Suprapubic skin (tissue), 4 donors: ENCODE results near the gene SREBF1. TPM values are rescaled to one million over a fixed set of nuclear protein-coding genes. Genes with fewer than 3 reads are reported as not detected.

Experiments used
- DNase-seq, 2 donors: peaks; one replicate each; pipeline ENCODE4 v3.0.0-alpha.2; 2019; ENCODE audit warnings: low spot score in 2 of 2
- H3K27ac ChIP-seq: fragments of 200-600 bp; sonication (generic); one replicate; pipeline ENCODE4 v1.5.1; 2019
- H3K27me3 ChIP-seq: fragments of 200-600 bp; sonication (generic); one replicate; pipeline ENCODE4 v1.5.1; 2019
- H3K36me3 ChIP-seq: fragments of 200-600 bp; sonication (generic); one replicate; pipeline ENCODE4 v1.5.1; 2019
- H3K4me1 ChIP-seq: fragments of 200-600 bp; sonication (generic); one replicate; pipeline ENCODE4 v1.5.1; 2019
- H3K4me3 ChIP-seq: fragments of 200-600 bp; sonication (generic); one replicate; pipeline ENCODE4 v1.5.1; 2019; ENCODE audit warnings: mild to moderate bottlenecking
- H3K9me3 ChIP-seq: fragments of 200-600 bp; sonication (generic); one replicate; pipeline ENCODE4 v1.5.1; 2019
- CTCF ChIP-seq, 2 donors: fragments of 200-600 bp in 1 of 2; fragments of 450-650 bp in 1 of 2; sonication (generic) in 1 of 2; IDR thresholded peaks; one replicate each; pipeline ENCODE4 v1.5.1; 2016 to 2019; ENCODE audit warnings: antibody characterized with exemption in 2 of 2, mild to moderate bottlenecking in 1 of 2, moderate library complexity in 1 of 2
- EP300 ChIP-seq: sonication (generic); formaldehyde crosslinking; IDR thresholded peaks from one replicate; pipeline ENCODE4 v1.6.1; 2017; ENCODE audit warnings: antibody characterized with exemption
- POLR2A ChIP-seq, 2 donors: fragments of 450-650 bp; IDR thresholded peaks; one replicate each; pipeline ENCODE4 v1.6.1; 2017; ENCODE audit warnings: antibody characterized with exemption in 2 of 2, mild to moderate bottlenecking in 2 of 2, moderate library complexity in 2 of 2
- POLR2AphosphoS5 ChIP-seq, 3 donors: sonication (generic); formaldehyde crosslinking; IDR thresholded peaks; one replicate each; pipeline ENCODE4 v1.6.1; 2017; ENCODE audit warnings: antibody characterized with exemption in 3 of 3
- WGBS: methylation state at CpG from one replicate; pipeline ENCODE4 v1.1.5; 2018; 5-methylcytosine and 5-hydroxymethylcytosine counted together
- total RNA-seq, 4 donors: library from RNA; depleted of rRNA; stranded (reverse); fragments of >200 nt; gene quantifications; one replicate each; pipeline ENCODE4 v1.1.0, GENCODE V29; 2016

SREBF1 gene
- total RNA-seq, 4 donors from 2014 or later = 78.1 to 124 (median 91.7) TPM

GRCh38 chr17:17843096-17843495, 6.3 kb upstream of the SREBF1 start:
- no peak for TF ChIP-seq POLR2AphosphoS5 (IDR thresholded peaks at IDR 0.05)
- no peak for TF ChIP-seq POLR2A (IDR thresholded peaks at IDR 0.05)
- TF ChIP-seq EP300 = no peak
- no peak for TF ChIP-seq CTCF (IDR thresholded peaks at IDR 0.05)
- H3K36me3 ChIP-seq = peaks cover 16% of the 10 kb centered on the region

GRCh38 chr17:17842111-17842876, 5.5 kb upstream of the SREBF1 start:
- peaks cover 63% of the 10 kb centered on the region for H3K4me1 ChIP-seq
- no peaks in the 10 kb centered on the region for H3K27me3 ChIP-seq
- H3K9me3 ChIP-seq = no peaks in the 10 kb centered on the region
- peak overlapping the region; percentile 98 for H3K27ac ChIP-seq
- WGBS = 38% methylated on average over 6 of the region's 9 CpGs
- no peak for DNase-seq
- peaks cover 13% of the 10 kb centered on the region for H3K36me3 ChIP-seq
- TF ChIP-seq POLR2A (IDR thresholded peaks at IDR 0.05) (no peak), POLR2AphosphoS5 (IDR thresholded peaks at IDR 0.05) (no peak), EP300 (no peak), CTCF (IDR thresholded peaks at IDR 0.05) (no peak)
- no peak overlapping the region for H3K4me3 ChIP-seq

More at GRCh38 chr17:17843096-17843495, 6.3 kb upstream of the SREBF1 start:
- H3K4me1 ChIP-seq = peaks cover 62% of the 10 kb centered on the region
- WGBS = 81% methylated on average over 2 of the region's 4 CpGs
- no peaks in the 10 kb centered on the region for H3K27me3 ChIP-seq
- H3K9me3 ChIP-seq = no peaks in the 10 kb centered on the region
- H3K27ac ChIP-seq = peak overlapping the region; percentile 98
- no peak for DNase-seq
- H3K4me3 ChIP-seq = no peak overlapping the region

- peaks cover 6% of the 10 kb centered on the region for H3K36me3 ChIP-seq
- no peak overlapping the region for H3K4me3 ChIP-seq
- H3K27ac ChIP-seq = peak overlapping the region; percentile 98
- peaks cover 70% of the 10 kb centered on the region for H3K4me1 ChIP-seq
- 100% methylated on average over 1 of the region's 1 CpG for WGBS
- no peaks in the 10 kb centered on the region for H3K27me3 ChIP-seq
- no peaks in the 10 kb centered on the region for H3K9me3 ChIP-seq
- no peak for DNase-seq
- TF ChIP-seq EP300 (no peak), POLR2AphosphoS5 (IDR thresholded peaks at IDR 0.05) (no peak), POLR2A (IDR thresholded peaks at IDR 0.05) (no peak), CTCF (IDR thresholded peaks at IDR 0.05) (no peak)
These were observed 4.8 kb upstream of the SREBF1 start for GRCh38 chr17:17841601-17842025.

GRCh38 chr17:17840751-17841591, 4.2 kb upstream of the SREBF1 start:
- H3K27me3 ChIP-seq = no peaks in the 10 kb centered on the region
- TF ChIP-seq CTCF (IDR thresholded peaks at IDR 0.05) (no peak), POLR2A (IDR thresholded peaks at IDR 0.05) (no peak), POLR2AphosphoS5 (IDR thresholded peaks at IDR 0.05) (no peak), EP300 (no peak)
- H3K4me1 ChIP-seq = peaks cover 72% of the 10 kb centered on the region
- no peaks in the 10 kb centered on the region for H3K9me3 ChIP-seq
- DNase-seq = no peak
- peak overlapping the region; percentile 98 for H3K27ac ChIP-seq
- H3K36me3 ChIP-seq = no peaks in the 10 kb centered on the region
- 13% methylated on average over 4 of the region's 7 CpGs for WGBS
- H3K4me3 ChIP-seq = peak overlapping the region; percentile 54
